HCT116 (cell line): Measurements from ENCODE around the gene TMEM169.

ENCODE experiments used
- CEBPB ChIP-seq: IDR thresholded peaks from 2 replicates; pipeline ENCODE4 v1.6.1; 2012; ENCODE audit warnings: low read depth
- JUND ChIP-seq: IDR thresholded peaks from 2 replicates; pipeline ENCODE4 v1.6.1; 2012
- POLR2A ChIP-seq: IDR thresholded peaks from 2 replicates; pipeline ENCODE4 v1.7.0; 2011; ENCODE audit warnings: borderline replicate concordance; ENCODE audit not compliant: insufficient read depth, insufficient read length; ENCODE audit errors: extremely low read depth
- POLR2AphosphoS5 ChIP-seq: IDR thresholded peaks from 2 replicates; pipeline ENCODE4 v1.6.1; 2011; ENCODE audit warnings: mild to moderate bottlenecking, low read depth, low read length, moderate library complexity
- RAD21 ChIP-seq: IDR thresholded peaks from 2 replicates; pipeline ENCODE4 v1.6.1; 2012; ENCODE audit warnings: low read depth, mild to moderate bottlenecking
- SP1 ChIP-seq: IDR thresholded peaks from 2 replicates; pipeline ENCODE4 v1.6.1; 2012; ENCODE audit warnings: low read depth
- SRF ChIP-seq: IDR thresholded peaks from 2 replicates; pipeline ENCODE4 v1.6.1; 2012; ENCODE audit warnings: low read depth
- TF ChIP-seq, protein P1 (sequence below), 3 experiments: fragments of 200-600 bp in 1 of 3; sonication (generic) in 1 of 3; IDR thresholded peaks in 2 of 3; conservative IDR thresholded peaks in 1 of 3; 2 replicates each; pipeline ENCODE4 v1.5.1; 2012 to 2017; ENCODE audit warnings: low read depth in 2 of 3, low read length in 2 of 3, antibody characterized with exemption in 1 of 3, borderline replicate concordance in 1 of 3, control low read depth in 1 of 3, mild to moderate bottlenecking in 1 of 3, mixed read lengths in 1 of 3, mixed run types in 1 of 3, moderate library complexity in 1 of 3; ENCODE audit not compliant: insufficient read depth in 1 of 3
- TF ChIP-seq, protein P2 (sequence below): IDR thresholded peaks from 2 replicates; pipeline ENCODE4 v1.6.1; 2011; ENCODE audit warnings: mild to moderate bottlenecking, low read length, moderate library complexity; ENCODE audit not compliant: insufficient replicate concordance; ENCODE audit errors: extremely low read depth
- TF ChIP-seq, protein P3 (sequence below): IDR thresholded peaks from 2 replicates; pipeline ENCODE4 v1.6.1; 2012

DNA sequence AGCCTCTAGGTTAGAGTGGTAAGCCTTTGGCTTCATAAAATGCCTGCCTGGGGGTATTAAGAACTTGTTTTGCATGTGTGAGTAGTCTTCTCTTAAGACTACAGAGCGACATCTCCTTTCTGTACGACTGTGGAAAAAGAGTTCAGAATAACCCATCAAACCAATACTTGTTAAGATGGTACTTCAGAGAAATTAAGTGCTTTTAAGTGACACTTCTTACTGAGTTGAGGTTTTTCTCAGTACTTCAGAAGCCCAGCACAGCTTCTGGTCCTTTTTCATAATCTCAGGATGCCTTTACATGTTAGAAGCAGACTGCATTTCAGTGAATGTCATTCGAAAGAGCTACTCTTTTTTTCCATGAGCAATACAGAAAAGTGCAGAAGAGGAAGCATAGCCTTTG lies 38.3 kb downstream of the TMEM169 start:
- TF ChIP-seq SP1 (no peak), POLR2AphosphoS5 (no peak), JUND (no peak), POLR2A (no peak), CEBPB (no peak), SRF (no peak), RAD21 (no peak)
- TF ChIP-seq, protein P1, sequence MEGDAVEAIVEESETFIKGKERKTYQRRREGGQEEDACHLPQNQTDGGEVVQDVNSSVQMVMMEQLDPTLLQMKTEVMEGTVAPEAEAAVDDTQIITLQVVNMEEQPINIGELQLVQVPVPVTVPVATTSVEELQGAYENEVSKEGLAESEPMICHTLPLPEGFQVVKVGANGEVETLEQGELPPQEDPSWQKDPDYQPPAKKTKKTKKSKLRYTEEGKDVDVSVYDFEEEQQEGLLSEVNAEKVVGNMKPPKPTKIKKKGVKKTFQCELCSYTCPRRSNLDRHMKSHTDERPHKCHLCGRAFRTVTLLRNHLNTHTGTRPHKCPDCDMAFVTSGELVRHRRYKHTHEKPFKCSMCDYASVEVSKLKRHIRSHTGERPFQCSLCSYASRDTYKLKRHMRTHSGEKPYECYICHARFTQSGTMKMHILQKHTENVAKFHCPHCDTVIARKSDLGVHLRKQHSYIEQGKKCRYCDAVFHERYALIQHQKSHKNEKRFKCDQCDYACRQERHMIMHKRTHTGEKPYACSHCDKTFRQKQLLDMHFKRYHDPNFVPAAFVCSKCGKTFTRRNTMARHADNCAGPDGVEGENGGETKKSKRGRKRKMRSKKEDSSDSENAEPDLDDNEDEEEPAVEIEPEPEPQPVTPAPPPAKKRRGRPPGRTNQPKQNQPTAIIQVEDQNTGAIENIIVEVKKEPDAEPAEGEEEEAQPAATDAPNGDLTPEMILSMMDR (IDR thresholded peaks at IDR 0.05 in 2 of 3, conservative IDR thresholded peaks at IDR 0.05 in 1 of 3; ENCODE audit: borderline replicate concordance in 1 of 3, insufficient read depth in 1 of 3, low read depth in 2 of 3, low read length in 2 of 3), result no peak
- TF ChIP-seq, protein P2, sequence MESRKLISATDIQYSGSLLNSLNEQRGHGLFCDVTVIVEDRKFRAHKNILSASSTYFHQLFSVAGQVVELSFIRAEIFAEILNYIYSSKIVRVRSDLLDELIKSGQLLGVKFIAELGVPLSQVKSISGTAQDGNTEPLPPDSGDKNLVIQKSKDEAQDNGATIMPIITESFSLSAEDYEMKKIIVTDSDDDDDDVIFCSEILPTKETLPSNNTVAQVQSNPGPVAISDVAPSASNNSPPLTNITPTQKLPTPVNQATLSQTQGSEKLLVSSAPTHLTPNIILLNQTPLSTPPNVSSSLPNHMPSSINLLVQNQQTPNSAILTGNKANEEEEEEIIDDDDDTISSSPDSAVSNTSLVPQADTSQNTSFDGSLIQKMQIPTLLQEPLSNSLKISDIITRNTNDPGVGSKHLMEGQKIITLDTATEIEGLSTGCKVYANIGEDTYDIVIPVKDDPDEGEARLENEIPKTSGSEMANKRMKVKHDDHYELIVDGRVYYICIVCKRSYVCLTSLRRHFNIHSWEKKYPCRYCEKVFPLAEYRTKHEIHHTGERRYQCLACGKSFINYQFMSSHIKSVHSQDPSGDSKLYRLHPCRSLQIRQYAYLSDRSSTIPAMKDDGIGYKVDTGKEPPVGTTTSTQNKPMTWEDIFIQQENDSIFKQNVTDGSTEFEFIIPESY, result no peak
- TF ChIP-seq, protein P3, sequence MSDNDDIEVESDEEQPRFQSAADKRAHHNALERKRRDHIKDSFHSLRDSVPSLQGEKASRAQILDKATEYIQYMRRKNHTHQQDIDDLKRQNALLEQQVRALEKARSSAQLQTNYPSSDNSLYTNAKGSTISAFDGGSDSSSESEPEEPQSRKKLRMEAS, result no peak
